Suprapubic skin (tissue), 4 donors: ENCODE results near the gene TXNDC15. TPM values are rescaled to one million over a fixed set of nuclear protein-coding genes. Genes with fewer than 3 reads are reported as not detected.

Source experiments
- DNase-seq, 2 donors: peaks; one replicate each; pipeline ENCODE4 v3.0.0-alpha.2; 2019; ENCODE audit warnings: low spot score in 2 of 2
- H3K27ac ChIP-seq: fragments of 200-600 bp; sonication (generic); one replicate; pipeline ENCODE4 v1.5.1; 2019
- H3K27me3 ChIP-seq: fragments of 200-600 bp; sonication (generic); one replicate; pipeline ENCODE4 v1.5.1; 2019
- H3K36me3 ChIP-seq: fragments of 200-600 bp; sonication (generic); one replicate; pipeline ENCODE4 v1.5.1; 2019
- H3K4me1 ChIP-seq: fragments of 200-600 bp; sonication (generic); one replicate; pipeline ENCODE4 v1.5.1; 2019
- H3K4me3 ChIP-seq: fragments of 200-600 bp; sonication (generic); one replicate; pipeline ENCODE4 v1.5.1; 2019; ENCODE audit warnings: mild to moderate bottlenecking
- H3K9me3 ChIP-seq: fragments of 200-600 bp; sonication (generic); one replicate; pipeline ENCODE4 v1.5.1; 2019
- EP300 ChIP-seq: sonication (generic); formaldehyde crosslinking; IDR thresholded peaks from one replicate; pipeline ENCODE4 v1.6.1; 2017; ENCODE audit warnings: antibody characterized with exemption
- POLR2A ChIP-seq, 2 donors: fragments of 450-650 bp; IDR thresholded peaks; one replicate each; pipeline ENCODE4 v1.6.1; 2017; ENCODE audit warnings: antibody characterized with exemption in 2 of 2, mild to moderate bottlenecking in 2 of 2, moderate library complexity in 2 of 2
- POLR2AphosphoS5 ChIP-seq, 3 donors: sonication (generic); formaldehyde crosslinking; IDR thresholded peaks; one replicate each; pipeline ENCODE4 v1.6.1; 2017; ENCODE audit warnings: antibody characterized with exemption in 3 of 3
- WGBS: methylation state at CpG from one replicate; pipeline ENCODE4 v1.1.5; 2018; 5-methylcytosine and 5-hydroxymethylcytosine counted together
- total RNA-seq, 4 donors: library from RNA; depleted of rRNA; stranded (reverse); fragments of >200 nt; gene quantifications; one replicate each; pipeline ENCODE4 v1.1.0, GENCODE V29; 2016
- TF ChIP-seq, protein P1 (sequence below), 2 donors: fragments of 200-600 bp in 1 of 2; fragments of 450-650 bp in 1 of 2; sonication (generic) in 1 of 2; IDR thresholded peaks; one replicate each; pipeline ENCODE4 v1.5.1; 2016 to 2019; ENCODE audit warnings: antibody characterized with exemption in 2 of 2, mild to moderate bottlenecking in 1 of 2, moderate library complexity in 1 of 2

Gene TXNDC15
- total RNA-seq, 4 donors from 2014 or later: 31.9 to 74.4 (median 37.8) TPM

DNA sequence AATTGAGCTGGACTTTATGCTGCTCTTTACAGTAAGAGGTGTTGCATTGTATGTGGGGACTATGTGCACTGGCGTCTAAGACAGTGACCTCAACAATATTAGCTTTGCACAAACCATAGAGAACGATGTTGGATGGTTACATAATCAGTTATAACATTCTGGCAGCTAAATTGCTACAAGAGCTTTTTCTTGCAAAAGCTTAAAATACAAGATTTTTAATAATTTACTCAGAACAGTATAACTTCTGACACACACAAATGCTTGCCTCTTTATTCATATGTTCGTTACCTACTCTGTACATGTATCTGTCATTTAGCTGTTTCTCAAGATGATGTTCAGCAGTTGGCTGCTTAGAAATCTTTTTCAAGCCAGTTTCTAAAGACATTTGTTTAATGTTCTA is 16.8 kb upstream of the TXNDC15 start:
- H3K27ac ChIP-seq: no peak overlapping the region
- no peak overlapping the region for H3K4me3 ChIP-seq
- 79% methylated on average over 3 of the region's 3 CpGs for WGBS
- TF ChIP-seq, protein P1, sequence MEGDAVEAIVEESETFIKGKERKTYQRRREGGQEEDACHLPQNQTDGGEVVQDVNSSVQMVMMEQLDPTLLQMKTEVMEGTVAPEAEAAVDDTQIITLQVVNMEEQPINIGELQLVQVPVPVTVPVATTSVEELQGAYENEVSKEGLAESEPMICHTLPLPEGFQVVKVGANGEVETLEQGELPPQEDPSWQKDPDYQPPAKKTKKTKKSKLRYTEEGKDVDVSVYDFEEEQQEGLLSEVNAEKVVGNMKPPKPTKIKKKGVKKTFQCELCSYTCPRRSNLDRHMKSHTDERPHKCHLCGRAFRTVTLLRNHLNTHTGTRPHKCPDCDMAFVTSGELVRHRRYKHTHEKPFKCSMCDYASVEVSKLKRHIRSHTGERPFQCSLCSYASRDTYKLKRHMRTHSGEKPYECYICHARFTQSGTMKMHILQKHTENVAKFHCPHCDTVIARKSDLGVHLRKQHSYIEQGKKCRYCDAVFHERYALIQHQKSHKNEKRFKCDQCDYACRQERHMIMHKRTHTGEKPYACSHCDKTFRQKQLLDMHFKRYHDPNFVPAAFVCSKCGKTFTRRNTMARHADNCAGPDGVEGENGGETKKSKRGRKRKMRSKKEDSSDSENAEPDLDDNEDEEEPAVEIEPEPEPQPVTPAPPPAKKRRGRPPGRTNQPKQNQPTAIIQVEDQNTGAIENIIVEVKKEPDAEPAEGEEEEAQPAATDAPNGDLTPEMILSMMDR (IDR thresholded peaks at IDR 0.05): no peak
- TF ChIP-seq POLR2AphosphoS5 (IDR thresholded peaks at IDR 0.05) (no peak), POLR2A (IDR thresholded peaks at IDR 0.05) (no peak), EP300 (no peak)
- H3K36me3 ChIP-seq: peaks cover 55% of the 10 kb centered on the region
- H3K9me3 ChIP-seq: no peaks in the 10 kb centered on the region
- DNase-seq: no peak
- H3K27me3 ChIP-seq: no peaks in the 10 kb centered on the region
- no peaks in the 10 kb centered on the region for H3K4me1 ChIP-seq

DNA sequence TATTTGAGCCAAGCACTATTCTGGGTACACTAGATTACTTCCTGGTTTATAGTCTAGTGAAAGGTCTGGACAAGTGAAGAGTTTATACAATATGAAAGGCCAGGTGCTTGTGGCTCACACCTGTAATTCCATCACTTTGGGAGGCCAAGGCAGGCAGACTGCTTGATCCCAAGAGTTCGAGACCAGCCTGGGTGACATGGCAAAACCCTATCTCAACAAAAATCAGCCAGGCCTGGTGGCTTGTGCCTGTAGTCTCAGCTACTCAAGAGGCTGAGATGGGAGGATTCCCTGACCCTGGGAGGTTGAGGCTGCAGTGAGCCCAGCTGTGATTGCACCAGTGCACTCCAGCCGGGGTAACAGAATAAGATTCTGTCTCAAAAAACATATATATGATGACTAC is 9.5 kb upstream of the TXNDC15 start:
- no peak overlapping the region for H3K4me3 ChIP-seq
- no peaks in the 10 kb centered on the region for H3K4me1 ChIP-seq
- peaks cover 17% of the 10 kb centered on the region for H3K36me3 ChIP-seq
- TF ChIP-seq, protein P1 (IDR thresholded peaks at IDR 0.05): no peak
- TF ChIP-seq POLR2AphosphoS5 (IDR thresholded peaks at IDR 0.05) (no peak), EP300 (no peak), POLR2A (IDR thresholded peaks at IDR 0.05) (no peak)
- H3K27me3 ChIP-seq: no peaks in the 10 kb centered on the region
- no peak for DNase-seq
- 91% methylated on average over 2 of the region's 2 CpGs for WGBS
- no peaks in the 10 kb centered on the region for H3K9me3 ChIP-seq
- no peak overlapping the region for H3K27ac ChIP-seq

DNA sequence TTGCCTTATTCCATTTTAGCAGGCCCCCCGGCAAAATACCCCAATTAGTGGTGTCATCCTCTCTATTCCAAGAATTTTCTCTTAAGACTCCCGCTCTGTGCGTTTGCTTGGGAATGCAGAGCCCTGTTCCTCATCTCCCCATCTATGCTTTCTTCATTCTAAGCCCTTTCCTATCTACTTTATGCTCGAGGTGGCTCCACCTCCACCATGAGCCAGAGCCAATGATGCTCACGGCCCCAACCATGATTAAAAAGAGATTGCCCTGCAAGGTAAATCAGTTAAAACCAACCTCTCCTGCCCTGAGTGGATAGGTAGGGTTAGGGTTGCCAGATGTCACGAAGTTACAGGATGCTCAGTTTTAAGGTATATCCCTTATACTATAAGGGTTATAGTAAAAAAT is 677 bp upstream of the TXNDC15 start:
- 68% methylated on average over 6 of the region's 6 CpGs for WGBS
- H3K4me3 ChIP-seq: peak overlapping the region; percentile 96
- no peak for TF ChIP-seq POLR2AphosphoS5 (IDR thresholded peaks at IDR 0.05)
- TF ChIP-seq EP300: no peak
- DNase-seq: no peak
- H3K27me3 ChIP-seq: no peaks in the 10 kb centered on the region
- H3K36me3 ChIP-seq: no peaks in the 10 kb centered on the region
- no peaks in the 10 kb centered on the region for H3K9me3 ChIP-seq
- H3K27ac ChIP-seq: peak overlapping the region; percentile 93
- peaks cover 24% of the 10 kb centered on the region for H3K4me1 ChIP-seq

DNA sequence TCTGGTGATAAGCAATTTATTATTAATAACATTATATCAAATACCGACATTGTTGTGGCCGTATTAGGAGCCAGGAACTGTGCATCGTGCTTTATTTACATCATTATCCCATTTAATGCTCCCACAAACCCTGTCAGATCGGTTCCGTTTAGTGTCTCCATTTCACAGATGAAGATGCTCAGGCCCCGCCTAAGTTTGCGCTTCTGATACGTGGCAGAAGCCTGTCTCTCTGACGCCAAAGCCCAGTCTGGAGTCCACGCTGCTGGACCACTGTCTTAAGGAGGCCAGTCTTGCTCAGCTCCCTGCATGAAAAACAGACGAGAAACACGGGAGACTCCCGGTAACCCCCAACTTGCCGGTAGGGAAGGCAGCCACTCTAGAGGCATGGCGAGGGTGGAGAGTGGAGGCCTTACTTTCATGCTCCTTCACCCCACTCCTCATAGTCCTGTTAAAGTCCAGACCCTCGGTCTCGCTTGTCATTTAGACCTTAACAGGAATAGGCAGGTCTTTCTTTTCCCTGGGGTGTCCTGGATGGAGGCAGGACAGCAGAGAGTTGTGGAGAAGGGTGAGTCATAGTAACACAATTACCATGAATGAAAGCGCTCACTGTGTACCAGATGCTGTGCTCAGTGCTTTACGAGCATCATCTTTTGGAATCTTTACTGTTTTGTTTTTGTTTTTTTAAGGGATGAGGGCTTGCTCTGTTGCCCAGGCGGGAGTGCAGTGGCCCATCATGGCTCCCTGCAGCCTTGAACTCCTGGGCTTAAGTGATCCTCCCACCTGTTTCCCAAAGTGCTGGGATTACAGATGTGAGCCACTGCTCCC is 872 bp downstream of the TXNDC15 start:
- peak in 1 of 2 donors; percentile 76 for DNase-seq
- Histone ChIP-seq H3K4me1 (peaks cover 24% of the 10 kb centered on the region), H3K27me3 (no peaks in the 10 kb centered on the region), H3K4me3 (peak overlapping the region; percentile 96), H3K36me3 (no peaks in the 10 kb centered on the region), H3K9me3 (no peaks in the 10 kb centered on the region), H3K27ac (peak overlapping the region; percentile 93)
- WGBS: 8% methylated on average over 17 of the region's 20 CpGs
- no peak for TF ChIP-seq EP300
- TF ChIP-seq POLR2A (IDR thresholded peaks at IDR 0.05): no peak
- TF ChIP-seq, protein P1 (IDR thresholded peaks at IDR 0.05): no peak
- no peak for TF ChIP-seq POLR2AphosphoS5 (IDR thresholded peaks at IDR 0.05)

DNA sequence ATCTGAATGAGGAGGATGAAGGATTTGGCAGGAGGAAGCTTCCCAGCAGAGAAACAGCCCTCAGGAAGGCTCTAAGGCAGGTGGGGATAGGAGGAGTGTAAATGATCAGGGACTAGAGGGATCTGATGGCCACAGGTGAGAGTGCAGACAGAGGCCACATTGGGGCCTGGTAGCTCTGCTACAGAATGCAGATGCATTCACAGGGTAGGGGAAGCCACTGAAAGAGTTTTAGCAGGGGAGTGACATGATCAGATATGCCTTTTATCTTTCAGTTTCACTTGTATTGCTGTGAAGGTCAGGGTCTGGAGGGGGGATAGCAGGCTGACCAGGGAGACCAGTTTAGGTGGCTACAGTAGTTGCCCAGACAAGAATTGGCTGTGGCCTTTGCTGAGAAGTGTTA is 3.0 kb downstream of the TXNDC15 start:
- H3K4me1 ChIP-seq: peaks cover 24% of the 10 kb centered on the region
- no peaks in the 10 kb centered on the region for H3K27me3 ChIP-seq
- no peak overlapping the region for H3K27ac ChIP-seq
- H3K4me3 ChIP-seq: no peak overlapping the region
- no peaks in the 10 kb centered on the region for H3K36me3 ChIP-seq
- no peaks in the 10 kb centered on the region for H3K9me3 ChIP-seq
- no peak for TF ChIP-seq POLR2AphosphoS5 (IDR thresholded peaks at IDR 0.05)
- TF ChIP-seq POLR2A (IDR thresholded peaks at IDR 0.05): no peak
- TF ChIP-seq EP300: no peak
- TF ChIP-seq, protein P1 (IDR thresholded peaks at IDR 0.05): no peak
- no peak for DNase-seq
